HepG2 (cell line): ENCODE results near the gene LGALS1. TPM values are rescaled to one million over a fixed set of nuclear protein-coding genes. Genes with fewer than 3 reads are reported as not detected.

ENCODE experiments used
- ARID2 ChIP-seq: sonication (generic); formaldehyde crosslinking; IDR thresholded peaks from 2 replicates; pipeline ENCODE4 v1.8.1; 2022; ENCODE audit warnings: mild to moderate bottlenecking, missing genetic modification reagents, borderline replicate concordance
- ARNTL ChIP-seq: sonication (generic); formaldehyde crosslinking; IDR thresholded peaks from 2 replicates; pipeline ENCODE4 v1.4.0; 2020; ENCODE audit warnings: mild to moderate bottlenecking, missing genetic modification reagents
- ASH2L ChIP-seq: fragments of 300-600, 200-600 bp; sonication (generic); IDR thresholded peaks from 2 replicates; pipeline ENCODE4 v1.7.0; 2017; ENCODE audit warnings: low read depth, mild to moderate bottlenecking, moderate library complexity, mixed read lengths, low read length; ENCODE audit not compliant: insufficient read length
- HCFC1 ChIP-seq: fragments of 150-350 bp; IDR thresholded peaks from 2 replicates; pipeline ENCODE4 v1.6.1; 2014; ENCODE audit warnings: low read depth, low read length
- HNRNPLL ChIP-seq: fragments of 200-400 bp; formaldehyde crosslinking; IDR thresholded peaks from 2 replicates; pipeline ENCODE4 v1.6.1; 2017; ENCODE audit warnings: mild to moderate bottlenecking, low read depth, low read length; ENCODE audit not compliant: poor library complexity, severe bottlenecking
- KAT2B ChIP-seq: fragments of 150-350 bp; IDR thresholded peaks from 2 replicates; pipeline ENCODE4 v1.6.1; 2014; ENCODE audit warnings: low read depth, low read length, borderline replicate concordance
- PCBP2 ChIP-seq: fragments of 200-400 bp; formaldehyde crosslinking; optimal IDR thresholded peaks from 2 replicates; pipeline ENCODE3; 2018; ENCODE audit warnings: low read length, low read depth; ENCODE audit not compliant: poor library complexity, severe bottlenecking
- PHB2 ChIP-seq: fragments of 450-650 bp; IDR thresholded peaks from 2 replicates; pipeline ENCODE4 v1.6.1; 2018; ENCODE audit not compliant: partially characterized antibody
- POGZ ChIP-seq: sonication (generic); formaldehyde crosslinking; IDR thresholded peaks from 2 replicates; pipeline ENCODE4 v1.4.0; 2020; ENCODE audit warnings: mild to moderate bottlenecking, missing genetic modification reagents
- PRDM15 ChIP-seq: sonication (generic); formaldehyde crosslinking; IDR thresholded peaks from 2 replicates; pipeline ENCODE4 v1.4.0; 2020; ENCODE audit warnings: missing genetic modification reagents
- PRPF4 ChIP-seq: fragments of 200-400 bp; formaldehyde crosslinking; IDR thresholded peaks from 2 replicates; pipeline ENCODE4 v1.6.1; 2016; ENCODE audit warnings: low read length, low read depth; ENCODE audit not compliant: poor library complexity, severe bottlenecking
- SSRP1 ChIP-seq: IDR thresholded peaks from 2 replicates; pipeline ENCODE4 v1.6.1; 2016; ENCODE audit warnings: control low read depth
- ZFP62 ChIP-seq: sonication (generic); formaldehyde crosslinking; IDR thresholded peaks from 2 replicates; pipeline ENCODE4 v1.4.0; 2020; ENCODE audit warnings: missing genetic modification reagents
- ZNF276 ChIP-seq: sonication (generic); formaldehyde crosslinking; IDR thresholded peaks from 2 replicates; pipeline ENCODE4 v1.4.0; 2020; ENCODE audit warnings: mild to moderate bottlenecking, low read depth, missing genetic modification reagents
- ZNF33A ChIP-seq: sonication (generic); formaldehyde crosslinking; IDR thresholded peaks from 2 replicates; pipeline ENCODE4 v1.5.1; 2020; ENCODE audit warnings: missing genetic modification reagents, mild to moderate bottlenecking, moderate library complexity, borderline replicate concordance
- ZNF577 ChIP-seq: sonication (generic); formaldehyde crosslinking; IDR thresholded peaks from 2 replicates; pipeline ENCODE4 v1.4.0; 2020; ENCODE audit warnings: mild to moderate bottlenecking, low read depth, missing genetic modification reagents, borderline replicate concordance
- ZNF782 ChIP-seq: sonication (generic); formaldehyde crosslinking; IDR thresholded peaks from 2 replicates; pipeline ENCODE4 v1.4.0; 2020; ENCODE audit warnings: missing genetic modification reagents, mild to moderate bottlenecking, borderline replicate concordance
- polyA plus RNA-seq, 8 experiments: library from polyadenylated mRNA; depleted of rRNA in 3 of 8; stranded (reverse) in 7 of 8; unstranded in 1 of 8; fragments of >200 nt; fragmentation: Illumina TruSeq in 4 of 8; extraction: Trizol in 4 of 8; gene quantifications; 2 replicates each; pipeline versions ENCODE4 v1.2.1 to v1.2.3, GENCODE V29; 2011 to 2016; ENCODE audit warnings: low read depth in 4 of 8, missing spikeins in 1 of 8, mixed read lengths in 1 of 8; ENCODE audit not compliant: insufficient read depth in 1 of 8
- total RNA-seq, 5 experiments: library from RNA; depleted of rRNA; stranded (reverse); fragments of >200 nt; fragmentation: Illumina TruSeq; extraction: Trizol; gene quantifications; 2 replicates each; pipeline ENCODE4 v1.2.3, GENCODE V29; 2016; ENCODE audit warnings: low read depth in 1 of 5
- TF ChIP-seq, protein P1 (sequence below): sonication (generic); formaldehyde crosslinking; IDR thresholded peaks from 2 replicates; pipeline ENCODE4 v1.8.0; 2022; ENCODE audit warnings: missing genetic modification reagents, mild to moderate bottlenecking, inconsistent platforms, borderline replicate concordance
- TF ChIP-seq, protein P2 (sequence below): sonication (generic); formaldehyde crosslinking; IDR thresholded peaks from 2 replicates; pipeline ENCODE4 v1.9.0; 2021; ENCODE audit warnings: missing genetic modification reagents, borderline replicate concordance

The LGALS1 gene
- total and polyA plus RNA-seq, 2 of the 13 experiments (the other 11 are each of a cell fraction or from before 2014, with no cell fraction given): 103 to 858 TPM

- TF ChIP-seq PRDM15 (CRISPR knock-in tag) (no peak; the same call in 1 of the 2 replicates), ZNF782 (CRISPR knock-in tag) (peak; percentile 58; the same call in 1 of the 2 replicates), HCFC1 (peak; percentile 76), HNRNPLL (peak; percentile 50), ASH2L (peak; percentile 99), SSRP1 (CRISPR knock-in tag) (peak; percentile 62; the same call in 1 of the 2 replicates), ZNF33A (CRISPR knock-in tag) (no peak), PRPF4 (no peak), ZFP62 (CRISPR knock-in tag) (no peak), ARID2 (CRISPR knock-in tag) (peak; percentile 31; the same call in 1 of the 2 replicates), ZNF577 (CRISPR knock-in tag) (no peak), POGZ (peak; percentile 39; the same call in 1 of the 2 replicates), ARNTL (peak; percentile 47; the same call in 1 of the 2 replicates), ZNF276 (CRISPR knock-in tag) (peak; percentile 67; the same call in 1 of the 2 replicates), KAT2B (no peak), PHB2 (no peak), PCBP2 (no peak)
- TF ChIP-seq, protein P1, sequence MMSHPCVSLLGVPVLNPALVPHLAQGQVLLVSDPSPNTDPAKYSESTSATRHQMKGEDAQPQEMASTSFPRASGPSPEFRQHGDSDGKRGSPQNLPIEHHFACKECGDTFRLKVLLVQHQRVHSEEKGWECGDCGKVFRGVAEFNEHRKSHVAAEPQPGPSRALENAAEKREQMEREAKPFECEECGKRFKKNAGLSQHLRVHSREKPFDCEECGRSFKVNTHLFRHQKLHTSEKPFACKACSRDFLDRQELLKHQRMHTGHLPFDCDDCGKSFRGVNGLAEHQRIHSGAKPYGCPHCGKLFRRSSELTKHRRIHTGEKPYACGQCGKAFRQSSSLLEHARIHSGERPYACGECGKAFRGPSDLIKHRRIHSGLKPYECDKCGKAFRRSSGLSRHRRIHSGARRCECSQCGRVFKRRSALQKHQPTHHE: no peak
- TF ChIP-seq, protein P2, sequence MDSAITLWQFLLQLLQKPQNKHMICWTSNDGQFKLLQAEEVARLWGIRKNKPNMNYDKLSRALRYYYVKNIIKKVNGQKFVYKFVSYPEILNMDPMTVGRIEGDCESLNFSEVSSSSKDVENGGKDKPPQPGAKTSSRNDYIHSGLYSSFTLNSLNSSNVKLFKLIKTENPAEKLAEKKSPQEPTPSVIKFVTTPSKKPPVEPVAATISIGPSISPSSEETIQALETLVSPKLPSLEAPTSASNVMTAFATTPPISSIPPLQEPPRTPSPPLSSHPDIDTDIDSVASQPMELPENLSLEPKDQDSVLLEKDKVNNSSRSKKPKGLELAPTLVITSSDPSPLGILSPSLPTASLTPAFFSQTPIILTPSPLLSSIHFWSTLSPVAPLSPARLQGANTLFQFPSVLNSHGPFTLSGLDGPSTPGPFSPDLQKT (CRISPR knock-in tag): 0 out of 2 replicates have a peak, but pooled peaks have one; percentile 32
Observed at GRCh38 chr22:37686002-37686982, 10.9 kb downstream of the LGALS1 start, which contains the start of gene NOL12 (continued).
